Measurements from ENCODE around the gene TRRAP. TPM values are rescaled to one million over a fixed set of nuclear protein-coding genes. Genes with fewer than 3 reads are reported as not detected.

The TRRAP gene
- polyA plus RNA-seq, 5 donors: 29.4 to 41.1 (median 31.4) TPM

DNA sequence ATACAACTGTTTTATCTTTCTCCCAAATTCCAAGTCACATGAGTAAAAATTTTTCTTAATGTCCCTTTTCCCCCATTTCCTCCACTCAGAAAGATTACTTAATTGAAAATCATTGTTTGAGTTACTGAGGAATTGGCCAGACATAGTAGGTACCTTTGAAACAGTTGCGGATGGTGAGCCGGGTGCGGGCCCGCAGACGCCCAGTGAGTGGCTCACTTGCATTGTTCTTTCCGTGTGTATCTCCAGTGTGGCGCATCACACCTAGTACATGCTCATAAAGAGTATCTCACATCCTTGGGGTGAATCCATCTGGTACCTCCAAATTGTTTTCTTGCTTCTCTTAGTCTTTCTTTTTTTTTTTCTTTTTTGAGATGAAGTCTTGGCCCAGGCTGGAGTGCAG is 14.3 kb downstream of the TRRAP start:
- DNase-seq: no peak

DNA sequence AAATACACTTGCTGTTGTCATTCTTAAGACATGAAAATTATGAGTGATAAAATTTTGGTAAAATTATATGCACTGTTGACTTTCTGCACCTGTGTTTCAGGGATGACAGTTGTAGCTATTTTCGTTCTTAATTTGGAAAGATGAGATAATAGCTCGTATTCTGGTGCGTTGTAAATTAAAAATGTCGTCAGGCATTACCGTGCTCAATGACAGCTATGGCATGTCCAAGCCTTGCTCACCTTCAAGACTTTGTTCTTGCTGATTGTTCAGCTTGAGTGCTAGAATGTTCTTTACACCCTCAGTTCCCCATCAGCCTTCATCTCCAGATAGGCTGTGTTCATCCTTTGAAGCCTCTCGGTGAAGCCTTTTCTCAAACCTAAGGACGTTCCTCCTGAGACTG is 21.5 kb downstream of the TRRAP start:
- DNase-seq: no peak

DNA sequence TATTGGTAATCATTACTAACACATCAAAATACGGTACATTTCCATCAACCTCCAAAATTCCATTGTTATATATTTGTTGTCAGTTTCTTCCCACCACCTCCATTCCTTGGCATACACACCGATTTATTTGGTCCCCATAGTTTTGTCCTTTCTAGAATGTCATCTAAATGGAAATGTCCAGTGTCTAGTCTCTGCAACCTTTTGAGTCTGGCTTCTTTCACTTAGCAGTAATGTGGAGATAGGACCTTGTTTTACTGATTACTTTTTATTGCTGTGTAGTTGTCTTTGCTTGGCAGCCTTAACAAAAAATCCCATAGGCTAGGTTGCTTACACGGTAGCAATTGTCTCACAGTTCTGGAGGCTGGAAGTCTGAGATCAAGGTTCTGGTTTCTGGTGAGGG is 22.5 kb downstream of the TRRAP start:
- DNase-seq: no peak

DNA sequence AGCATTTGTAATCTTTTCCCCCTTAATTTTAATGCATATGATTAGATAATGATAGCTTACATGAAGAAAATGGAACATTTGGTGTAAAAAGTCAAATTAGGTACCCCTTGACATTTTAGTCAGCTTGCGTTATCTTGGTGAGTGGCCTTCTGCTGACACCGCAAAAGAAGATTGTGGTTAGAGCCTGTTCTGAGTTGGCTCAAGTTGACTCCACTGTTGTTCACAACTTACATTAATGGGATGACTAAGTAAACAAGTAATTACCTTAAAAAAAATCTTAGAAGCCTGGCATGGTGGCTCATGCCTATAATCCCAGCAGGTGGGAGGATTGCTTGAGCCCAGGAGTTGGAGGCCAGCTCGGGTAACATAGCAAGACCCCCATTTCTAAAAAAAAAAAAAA is 24.2 kb downstream of the TRRAP start:
- DNase-seq: no peak

DNA sequence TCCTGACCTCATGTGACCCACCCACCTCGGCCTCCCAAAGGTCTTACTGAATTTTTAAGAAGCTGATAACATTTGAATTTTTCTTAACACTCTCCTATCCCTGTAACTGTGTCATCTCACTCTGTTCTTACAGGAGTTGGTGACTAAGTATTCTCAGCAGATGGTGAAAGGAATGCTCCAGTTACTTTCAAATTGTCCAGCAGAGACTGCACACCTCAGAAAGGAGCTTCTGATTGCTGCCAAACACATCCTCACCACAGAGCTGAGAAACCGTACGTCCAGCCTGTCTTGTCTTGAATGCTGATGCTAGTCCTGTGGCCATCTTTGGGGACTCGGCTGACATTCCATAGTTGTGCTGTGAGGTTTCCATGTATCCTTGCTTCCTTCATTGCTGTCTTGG is 24.9 kb downstream of the TRRAP start:
- no peak for DNase-seq

DNA sequence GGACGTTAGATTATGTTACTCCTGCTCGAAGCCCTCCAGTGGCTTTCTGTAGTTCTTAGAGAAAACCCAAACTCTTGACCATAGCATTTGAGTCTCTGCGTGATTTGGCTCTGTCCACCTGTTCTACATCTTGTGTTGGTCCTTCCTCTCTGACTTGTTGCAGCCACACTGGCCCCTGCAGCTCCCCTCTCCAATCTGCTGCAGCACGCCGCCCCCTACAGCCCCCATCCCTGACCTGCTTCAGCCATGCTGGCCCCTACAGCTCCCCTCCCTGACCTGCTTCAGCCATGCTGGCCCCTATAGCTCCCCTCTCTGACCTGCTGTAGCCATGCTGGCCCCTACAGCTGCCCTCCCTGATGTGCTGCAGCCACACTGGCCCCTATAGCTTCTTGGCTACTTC is 29.2 kb downstream of the TRRAP start:
- DNase-seq: no peak

DNA sequence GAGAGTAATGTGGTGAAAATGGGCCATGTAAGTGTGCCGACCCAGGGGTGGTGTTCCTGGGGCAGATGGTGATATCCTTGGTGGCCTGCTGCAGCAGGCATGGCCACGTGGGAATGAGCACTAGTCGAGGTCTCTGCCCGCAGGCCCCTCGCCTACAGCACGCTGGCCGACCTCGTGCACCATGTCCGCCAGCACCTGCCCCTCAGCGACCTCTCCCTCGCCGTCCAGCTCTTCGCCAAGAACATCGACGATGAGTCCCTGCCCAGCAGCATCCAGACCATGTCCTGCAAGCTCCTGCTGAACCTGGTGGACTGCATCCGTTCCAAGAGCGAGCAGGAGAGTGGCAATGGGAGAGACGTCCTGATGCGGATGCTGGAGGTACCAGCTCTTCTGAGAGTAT is 30.3 kb downstream of the TRRAP start:
- DNase-seq: no peak

DNA sequence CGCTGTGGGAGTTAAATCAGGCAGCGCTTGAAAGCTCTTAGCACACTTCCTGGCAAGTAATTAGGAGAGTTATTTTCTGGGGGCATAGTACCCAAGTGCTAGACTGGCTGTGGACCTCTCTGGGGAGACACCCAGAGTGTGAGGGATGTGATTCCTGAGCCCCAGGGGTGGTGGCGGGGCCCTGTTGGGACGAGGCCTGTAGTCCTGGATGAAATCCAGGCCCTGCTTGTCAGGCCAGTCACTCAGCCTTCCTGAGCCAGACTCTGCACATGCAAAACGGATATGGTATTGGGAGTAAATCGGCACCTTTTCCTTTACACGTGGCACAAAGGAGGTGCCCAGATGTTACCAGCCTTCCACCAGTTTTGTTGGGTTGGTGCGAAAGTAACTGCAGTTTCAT is 31.2 kb downstream of the TRRAP start:
- DNase-seq: no peak

DNA sequence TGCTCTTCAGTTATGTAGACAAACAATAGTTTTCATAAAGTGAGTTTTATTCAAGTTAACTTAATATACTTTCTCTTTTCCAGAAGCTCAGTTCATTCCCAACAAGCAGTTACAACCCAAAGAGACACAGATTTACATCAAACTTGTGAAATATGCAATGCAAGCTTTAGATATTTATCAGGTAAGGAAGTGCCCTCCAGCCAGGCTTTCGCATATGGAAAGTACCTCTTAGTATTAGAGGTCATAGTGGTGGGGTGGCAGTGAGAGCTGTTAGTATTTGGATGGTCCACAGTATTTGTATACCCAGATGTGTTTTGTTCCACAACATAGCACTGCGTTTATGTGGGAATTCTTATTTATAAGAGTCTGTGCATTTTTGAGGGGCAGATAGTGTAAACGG is 32.1 kb downstream of the TRRAP start:
- no peak for DNase-seq

DNA sequence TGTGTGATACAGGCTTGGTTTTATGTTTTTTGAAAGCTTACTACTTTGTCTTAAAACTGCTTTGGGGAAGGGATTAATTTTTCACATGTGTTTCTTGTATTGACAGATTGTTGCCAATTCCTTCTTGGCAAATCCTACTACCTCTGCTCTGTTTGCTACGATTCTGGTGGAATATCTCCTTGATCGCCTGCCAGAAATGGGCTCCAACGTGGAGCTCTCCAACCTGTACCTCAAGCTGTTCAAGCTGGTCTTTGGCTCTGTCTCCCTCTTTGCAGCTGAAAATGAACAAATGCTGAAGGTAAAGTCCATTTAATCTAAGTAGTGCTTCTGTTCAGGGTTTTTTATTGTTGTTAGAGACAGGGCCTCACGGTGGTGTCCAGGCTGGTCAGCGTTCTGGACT is 33.6 kb downstream of the TRRAP start:
- DNase-seq: no peak

DNA sequence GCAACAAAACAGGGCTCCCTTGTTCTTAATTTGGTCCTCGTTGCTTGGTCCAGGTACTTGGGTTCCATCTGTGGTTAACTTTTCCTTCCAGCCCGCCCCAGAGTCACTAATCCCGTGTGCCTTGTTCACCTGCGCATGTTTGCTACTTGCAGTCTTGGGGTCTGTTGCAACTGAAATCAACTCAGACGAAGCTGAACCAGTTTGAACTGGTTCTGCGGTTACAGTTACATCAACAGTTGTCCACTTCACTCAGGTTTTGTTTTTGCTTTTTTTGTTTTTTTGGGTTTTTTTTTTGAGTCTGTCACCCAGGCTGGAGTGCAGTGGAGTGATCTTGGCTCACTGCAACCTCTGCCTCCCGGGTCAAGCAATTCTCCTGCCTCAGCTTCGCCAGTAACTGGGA is 34.7 kb downstream of the TRRAP start:
- DNase-seq: no peak

DNA sequence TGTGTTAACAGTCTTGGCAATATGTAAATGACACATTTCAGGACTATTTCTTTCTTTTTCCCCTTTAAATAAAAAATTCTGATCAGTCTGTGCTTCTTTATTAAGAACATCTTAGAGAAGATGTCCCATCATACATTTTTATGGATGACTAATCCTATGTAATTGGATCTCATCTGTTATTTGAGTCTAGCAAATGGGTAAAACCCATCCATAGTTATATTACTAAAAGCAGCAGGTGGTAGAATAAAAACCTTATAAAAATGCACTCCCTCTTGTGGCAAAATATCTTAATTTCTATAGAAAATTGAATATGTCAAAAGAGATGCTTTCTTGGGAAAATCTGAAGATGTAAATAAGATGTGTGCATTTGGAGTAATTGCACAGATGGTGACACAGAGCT is 35.3 kb downstream of the TRRAP start:
- DNase-seq: no peak

DNA sequence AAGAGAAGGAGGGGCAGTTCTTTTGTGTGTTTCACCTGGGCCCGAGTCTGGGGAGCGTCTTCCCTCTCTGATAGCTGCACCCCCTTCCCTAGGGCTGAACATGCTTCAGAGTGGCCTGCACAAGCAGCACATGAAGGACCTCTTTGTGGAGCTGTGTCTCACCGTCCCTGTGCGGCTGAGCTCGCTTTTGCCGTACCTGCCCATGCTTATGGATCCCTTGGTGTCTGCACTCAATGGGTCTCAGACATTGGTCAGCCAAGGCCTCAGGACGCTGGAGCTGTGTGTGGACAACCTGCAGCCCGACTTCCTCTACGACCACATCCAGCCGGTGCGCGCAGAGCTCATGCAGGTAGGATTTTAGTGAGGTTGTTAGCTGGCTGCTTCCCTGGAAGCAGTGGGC is 39.0 kb downstream of the TRRAP start:
- DNase-seq: no peak

DNA sequence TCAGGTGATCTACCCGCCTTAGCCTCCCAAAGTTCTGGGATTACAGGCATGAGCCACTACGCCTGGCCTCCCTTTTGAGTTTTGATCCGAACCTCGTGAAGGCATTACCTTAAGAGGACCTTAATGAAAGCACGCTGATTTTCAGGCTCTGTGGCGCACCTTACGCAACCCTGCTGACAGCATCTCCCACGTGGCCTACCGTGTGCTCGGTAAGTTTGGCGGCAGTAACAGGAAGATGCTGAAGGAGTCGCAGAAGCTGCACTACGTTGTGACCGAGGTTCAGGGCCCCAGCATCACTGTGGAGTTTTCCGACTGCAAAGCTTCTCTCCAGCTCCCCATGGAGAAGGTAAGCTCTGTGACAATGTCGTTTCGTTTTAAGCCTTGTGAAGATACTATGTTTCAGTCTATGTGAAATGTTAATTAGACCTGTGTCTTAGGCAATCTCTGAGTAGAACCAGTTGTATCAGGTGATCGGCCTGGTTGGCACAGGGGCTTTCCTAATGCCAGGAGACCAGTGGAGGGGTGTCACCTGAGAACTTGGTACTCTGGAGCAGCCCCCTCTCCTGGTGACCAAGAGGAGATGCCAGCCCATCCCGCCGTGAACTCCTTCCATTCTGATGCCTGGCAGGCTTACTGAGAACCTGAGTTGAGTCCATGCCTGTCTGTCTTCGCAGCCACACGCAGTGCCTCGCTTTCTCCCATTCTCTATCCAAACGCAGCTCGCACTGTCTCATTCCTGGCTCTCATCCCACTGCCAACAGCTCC is 43.5 kb downstream of the TRRAP start:
- no peak for DNase-seq

DNA sequence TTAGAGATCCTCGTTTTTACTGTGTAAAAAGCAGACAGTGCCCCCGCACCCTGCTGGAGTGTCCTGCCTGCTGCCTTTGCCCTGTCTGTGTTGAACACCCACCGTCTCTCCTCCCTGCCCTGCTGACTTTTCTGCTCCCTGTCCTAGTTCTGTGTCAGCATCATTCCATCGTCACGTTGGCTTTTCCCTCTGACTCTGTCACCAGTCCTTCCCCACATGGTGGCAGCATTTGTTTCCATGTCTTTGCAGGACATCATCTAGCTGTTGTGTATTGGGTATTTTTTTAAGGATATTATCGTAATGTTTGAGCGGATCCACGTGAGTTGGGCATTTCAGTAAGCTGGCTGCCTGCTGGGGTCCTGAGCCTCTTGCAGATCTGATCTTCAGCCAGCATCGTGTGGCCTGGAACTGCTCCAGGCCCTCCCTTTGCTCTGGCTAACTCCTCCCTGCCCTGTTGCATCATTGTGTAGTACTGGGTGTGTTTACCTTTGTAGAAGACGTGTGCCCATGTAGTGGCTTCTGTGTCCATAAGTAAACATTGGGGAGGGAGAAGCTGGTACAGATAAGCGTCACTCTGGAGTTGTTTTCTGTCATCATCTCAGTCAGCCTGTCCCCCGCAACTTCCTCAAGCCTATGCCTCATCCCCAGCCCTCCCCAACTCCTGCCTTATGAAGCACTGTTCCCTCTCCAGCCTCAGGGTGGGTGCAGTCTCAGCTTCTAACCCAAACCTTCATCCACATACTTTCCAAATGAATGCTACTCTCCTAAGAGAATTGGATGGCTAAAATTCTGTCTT is 44.3 kb downstream of the TRRAP start:
- DNase-seq: no peak

DNA sequence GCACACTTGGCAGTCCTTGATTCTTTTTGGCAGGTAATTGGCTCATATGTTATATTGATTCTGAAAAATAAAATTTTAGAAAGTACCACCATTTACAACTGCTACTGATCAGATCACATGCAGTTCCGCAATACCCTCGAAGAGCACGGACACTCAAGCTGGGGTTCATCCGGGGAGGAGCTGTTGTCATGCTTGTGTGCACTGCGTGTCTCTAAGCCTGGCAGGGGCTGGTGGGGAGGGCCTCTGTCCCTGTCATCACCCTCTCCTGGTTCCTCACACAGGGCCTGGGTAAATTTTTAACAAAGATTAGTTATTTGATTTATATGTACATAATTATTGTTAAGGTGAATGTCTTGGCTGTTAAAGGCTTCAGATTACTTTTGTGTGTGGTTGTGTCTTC is 45.2 kb downstream of the TRRAP start:
- no peak for DNase-seq

DNA sequence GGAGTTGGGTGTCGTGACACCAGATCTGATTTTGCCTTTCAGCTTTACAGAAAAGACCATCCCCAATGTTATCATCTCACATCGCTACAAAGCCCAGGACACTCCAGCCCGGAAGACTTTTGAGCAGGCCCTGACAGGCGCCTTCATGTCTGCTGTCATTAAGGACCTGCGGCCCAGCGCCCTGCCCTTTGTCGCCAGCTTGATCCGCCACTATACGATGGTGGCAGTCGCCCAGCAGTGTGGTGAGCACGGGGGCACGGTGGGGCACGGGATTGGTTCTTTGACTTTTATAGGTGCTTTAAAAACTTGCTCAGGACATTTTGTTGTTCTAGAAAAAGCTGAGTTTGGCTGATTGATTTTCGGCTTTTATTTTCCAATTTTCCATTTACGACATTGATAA is 48.8 kb downstream of the TRRAP start:
- no peak for DNase-seq

DNA sequence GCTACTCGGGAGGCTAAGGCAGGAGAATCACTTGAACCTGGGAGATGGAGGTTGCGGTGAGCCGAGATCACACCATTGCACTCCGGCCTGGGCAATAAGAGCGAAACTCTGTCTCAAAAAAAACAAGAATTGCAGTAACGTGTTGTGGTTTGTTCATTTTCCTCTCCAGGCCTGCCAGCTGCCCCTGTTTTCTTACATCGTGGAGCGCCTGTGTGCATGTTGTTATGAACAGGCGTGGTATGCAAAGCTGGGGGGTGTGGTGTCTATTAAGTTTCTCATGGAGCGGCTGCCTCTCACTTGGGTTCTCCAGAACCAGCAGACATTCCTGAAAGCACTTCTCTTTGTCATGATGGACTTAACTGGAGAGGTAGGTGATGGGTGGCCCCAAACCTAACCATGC is 52.1 kb downstream of the TRRAP start:
- no peak for DNase-seq

DNA sequence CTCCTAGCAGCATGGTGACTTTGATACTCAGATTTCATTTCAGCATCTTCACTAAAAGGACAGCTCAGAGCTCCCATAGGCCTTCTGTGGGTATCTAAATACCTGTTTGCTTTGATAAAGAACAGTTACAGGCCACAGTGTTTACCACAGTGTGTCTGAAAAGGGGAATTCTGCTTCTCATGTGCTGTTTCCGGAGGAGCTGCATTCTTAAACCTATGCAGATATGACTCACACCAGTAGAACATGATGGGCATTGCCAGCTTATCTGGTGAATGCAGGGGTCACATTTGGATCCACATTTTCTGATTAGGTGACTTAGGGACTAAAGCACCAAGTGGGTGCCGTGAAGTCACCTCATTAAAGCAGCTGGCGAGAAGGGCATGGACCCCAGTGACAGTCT is 52.6 kb downstream of the TRRAP start:
- no peak for DNase-seq

DNA sequence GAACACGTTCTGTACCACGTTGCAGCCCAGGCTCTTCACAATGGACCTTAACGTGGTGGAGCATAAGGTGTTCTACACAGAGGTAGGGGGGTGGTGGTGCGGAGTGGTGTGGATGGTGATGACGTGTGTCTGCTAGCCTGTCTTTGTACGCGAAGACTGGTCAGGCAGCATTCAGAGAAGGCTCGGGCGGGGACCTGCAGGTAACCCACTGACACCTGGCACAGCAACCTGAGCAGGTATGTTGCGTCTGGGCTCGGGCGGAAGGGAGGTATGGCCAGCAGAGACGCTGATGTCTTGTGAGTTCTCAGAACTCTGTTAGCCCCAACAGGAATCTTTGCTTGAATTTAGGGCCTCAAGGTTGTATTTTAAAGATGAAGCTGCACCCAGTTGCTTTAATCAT is 55.0 kb downstream of the TRRAP start:
- no peak for DNase-seq

DNA sequence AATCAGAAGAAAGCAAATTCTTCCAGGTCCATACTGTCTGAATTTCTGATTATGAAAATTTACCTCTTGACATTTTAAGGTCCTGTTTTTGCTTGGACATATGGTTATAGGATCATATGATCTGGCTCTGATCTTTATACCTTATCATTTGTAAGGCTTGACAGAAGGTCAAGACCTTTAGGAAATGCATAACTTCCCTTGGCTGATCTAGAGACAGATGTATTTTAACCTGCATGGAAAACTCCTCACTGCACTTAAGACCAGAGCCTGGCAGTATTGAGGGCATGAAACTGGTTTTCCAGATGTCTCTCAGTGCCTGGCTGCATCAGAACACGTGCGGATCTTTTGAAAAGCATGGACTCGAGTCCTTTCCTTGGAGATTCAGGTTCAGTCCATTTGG is 55.9 kb downstream of the TRRAP start:
- no peak for DNase-seq

DNA sequence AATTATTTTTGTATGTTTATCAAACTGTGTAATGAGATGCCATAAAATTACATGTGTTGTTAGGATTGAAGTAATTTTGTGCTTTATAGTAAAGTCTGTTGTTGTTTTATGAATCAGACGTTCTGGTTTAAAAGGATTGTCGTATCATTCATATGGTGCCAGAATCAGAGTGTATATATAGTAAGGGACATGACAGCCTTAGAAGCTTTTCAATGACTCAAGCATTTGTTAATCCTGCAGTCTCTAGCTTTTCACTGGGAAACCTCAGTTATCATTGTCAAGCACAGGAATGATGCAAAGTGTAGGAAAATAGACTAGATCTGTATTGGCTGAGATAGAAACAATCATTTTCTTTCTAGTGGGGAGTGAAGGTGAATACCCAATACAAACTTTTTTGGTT is 57.5 kb downstream of the TRRAP start:
- DNase-seq: no peak

DNA sequence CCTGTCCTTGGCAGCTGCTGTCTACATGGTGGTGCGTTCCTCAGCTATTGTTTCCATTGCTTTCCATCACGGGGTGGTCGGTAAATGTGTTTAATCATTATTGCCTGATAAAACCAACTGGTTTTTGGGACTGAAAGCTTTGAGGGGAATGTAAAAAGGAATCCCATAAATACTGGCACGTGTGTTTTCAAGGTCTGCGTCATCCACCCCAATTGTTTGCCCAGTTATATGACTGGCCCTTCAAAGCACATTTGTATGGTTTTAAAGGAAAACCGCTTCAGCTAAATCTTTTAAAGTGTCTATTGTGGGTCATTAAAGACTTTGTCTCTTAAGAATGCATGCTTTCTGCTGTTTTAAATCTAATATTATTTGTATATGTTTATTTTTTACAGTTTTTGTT is 65.0 kb downstream of the TRRAP start:
- no peak for DNase-seq

DNA sequence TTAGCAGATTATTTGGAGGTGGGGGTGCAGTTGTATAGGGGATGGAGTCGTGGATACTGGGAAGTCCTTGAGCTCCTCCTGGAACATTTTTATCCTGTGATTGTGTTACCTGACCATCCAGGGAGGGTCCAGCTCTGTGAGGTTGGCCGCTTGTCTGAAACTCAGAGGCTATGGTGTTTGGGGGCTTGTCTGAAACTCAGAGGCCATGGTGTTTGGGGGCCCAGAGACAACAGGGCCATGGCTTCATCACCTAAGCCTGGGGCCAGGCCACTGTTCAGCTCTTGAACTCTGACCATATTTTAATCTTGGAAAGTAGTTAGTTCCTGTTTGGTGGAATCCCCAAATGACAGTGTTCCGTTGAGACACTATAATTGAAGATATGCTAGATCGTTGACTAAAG is 66.1 kb downstream of the TRRAP start:
- no peak for DNase-seq
